Measurements from ENCODE around the gene ADGRF1.

ADGRF1 gene

DNA sequence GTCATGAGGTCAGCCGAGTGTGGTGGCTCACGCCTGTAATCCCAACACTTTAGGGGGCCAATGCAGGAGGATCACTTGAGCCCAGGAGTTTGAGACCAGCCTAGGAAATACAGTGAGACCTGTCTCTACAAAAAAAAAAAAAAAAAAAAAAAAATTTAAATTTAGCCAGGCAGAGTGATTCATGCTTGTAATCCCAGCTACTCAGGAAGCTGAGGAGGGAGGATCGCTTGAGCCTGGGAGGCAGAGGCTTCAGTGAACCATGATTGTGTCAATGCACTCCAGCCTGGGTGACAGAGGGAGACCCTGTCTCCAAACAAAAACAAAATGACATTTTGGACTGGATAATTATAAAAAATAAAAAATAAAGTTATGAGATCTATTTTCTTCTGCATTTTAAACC is 56.2 kb downstream of the ADGRF1 start:
- DNase-seq (ENCODE audit: extremely low read depth in 1 of 2, low read depth in 1 of 2), result no peak

DNA sequence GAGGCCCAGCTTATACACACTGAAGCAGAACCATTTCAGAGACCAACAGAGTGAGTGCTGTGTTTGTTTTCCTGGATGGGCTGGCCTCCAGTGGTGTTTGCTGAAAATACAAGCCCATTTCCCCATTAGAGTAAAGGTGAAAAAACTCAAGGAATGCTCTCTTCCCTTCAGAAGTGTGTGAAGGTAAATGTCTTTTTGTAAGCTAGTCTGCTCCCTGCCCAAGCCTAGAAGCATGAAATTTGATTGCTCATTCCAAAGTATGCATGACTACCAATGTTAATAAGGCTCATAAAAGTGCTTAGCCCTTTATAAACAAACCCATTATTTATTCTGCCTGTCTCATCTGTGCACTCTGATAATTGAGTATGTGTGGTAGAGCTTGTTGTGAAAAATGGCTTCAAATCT is 59.1 kb downstream of the ADGRF1 start:
- DNase-seq (ENCODE audit: extremely low read depth in 1 of 2, low read depth in 1 of 2), result no peak

DNA sequence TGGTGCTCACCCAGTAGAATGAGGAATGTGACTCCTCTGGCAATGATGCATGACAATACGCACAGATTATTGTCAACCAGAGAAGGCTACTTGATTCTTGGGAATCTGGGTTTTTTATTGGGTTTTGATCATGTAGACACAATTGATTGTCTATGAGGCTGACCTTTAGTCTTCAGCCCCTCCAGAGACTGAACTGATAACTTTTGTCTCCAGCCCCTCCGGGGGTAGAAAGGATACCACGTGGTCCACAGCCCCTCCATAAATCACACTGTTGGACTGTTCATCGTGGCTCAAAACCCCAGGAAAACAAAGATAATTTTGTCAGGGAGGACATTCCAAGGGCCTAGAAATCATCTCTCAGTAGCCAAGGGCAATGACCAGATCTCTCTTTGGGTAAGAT is 62.9 kb downstream of the ADGRF1 start:
- no peak for DNase-seq (ENCODE audit: extremely low read depth in 1 of 2, low read depth in 1 of 2)

DNA sequence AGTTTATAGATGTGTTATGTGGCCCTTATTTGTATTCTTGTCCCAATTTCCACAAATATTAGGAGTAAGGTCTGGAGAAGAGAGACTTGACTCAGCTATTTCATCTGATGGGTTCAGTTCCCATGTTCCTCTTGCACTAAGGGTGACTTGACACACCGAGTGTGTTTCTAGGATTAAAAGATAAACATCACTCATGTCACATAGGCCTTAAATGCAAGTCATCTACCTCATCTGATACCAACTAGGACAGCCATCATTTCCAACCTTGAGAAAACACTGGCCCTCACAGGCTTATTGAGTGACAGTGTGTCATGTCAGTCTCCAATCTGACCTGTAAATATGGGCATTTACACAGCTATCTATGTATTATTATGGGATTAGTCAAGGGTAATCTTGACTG is 67.3 kb downstream of the ADGRF1 start:
- DNase-seq (ENCODE audit: extremely low read depth in 1 of 2, low read depth in 1 of 2), result no peak

DNA sequence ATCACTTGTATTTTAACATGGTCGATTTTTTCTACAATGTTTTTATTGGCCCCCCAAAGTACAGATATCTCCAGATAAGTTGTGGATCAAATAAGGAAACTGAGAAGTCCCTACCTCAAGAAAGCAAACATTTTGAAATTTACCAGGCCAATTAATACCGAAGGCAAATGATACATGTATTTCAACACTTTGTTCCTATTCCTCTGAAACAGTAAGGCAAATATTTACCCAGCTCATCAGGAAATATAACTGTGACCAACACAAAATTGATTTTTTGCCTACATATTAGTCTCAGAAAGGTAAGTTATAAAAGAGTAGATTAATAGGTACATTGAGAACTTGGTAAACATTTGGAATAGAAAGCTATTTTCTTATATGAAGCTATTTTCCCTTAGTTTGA is 69.1 kb downstream of the ADGRF1 start:
- DNase-seq (ENCODE audit: extremely low read depth in 1 of 2, low read depth in 1 of 2), result no peak

DNA sequence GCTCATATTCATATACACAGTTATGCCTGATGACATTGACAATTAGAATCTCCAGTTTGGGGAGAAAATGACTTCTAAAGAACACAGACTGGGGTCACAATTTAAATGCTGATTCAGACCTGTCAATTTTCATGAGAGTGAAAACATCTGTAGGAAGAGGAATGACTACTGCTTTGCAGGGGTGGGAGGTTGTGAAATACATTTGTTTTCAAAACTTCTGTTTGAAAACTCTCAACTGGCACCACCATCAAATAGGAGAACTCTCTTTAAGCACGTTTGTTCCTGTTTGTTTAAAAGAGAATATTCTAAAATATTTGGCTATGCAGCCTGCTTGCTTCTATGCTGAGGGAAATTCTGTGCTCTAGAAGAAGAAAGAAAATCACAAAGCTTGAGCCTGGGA is 69.6 kb downstream of the ADGRF1 start:
- no peak for DNase-seq (ENCODE audit: extremely low read depth in 1 of 2, low read depth in 1 of 2)

DNA sequence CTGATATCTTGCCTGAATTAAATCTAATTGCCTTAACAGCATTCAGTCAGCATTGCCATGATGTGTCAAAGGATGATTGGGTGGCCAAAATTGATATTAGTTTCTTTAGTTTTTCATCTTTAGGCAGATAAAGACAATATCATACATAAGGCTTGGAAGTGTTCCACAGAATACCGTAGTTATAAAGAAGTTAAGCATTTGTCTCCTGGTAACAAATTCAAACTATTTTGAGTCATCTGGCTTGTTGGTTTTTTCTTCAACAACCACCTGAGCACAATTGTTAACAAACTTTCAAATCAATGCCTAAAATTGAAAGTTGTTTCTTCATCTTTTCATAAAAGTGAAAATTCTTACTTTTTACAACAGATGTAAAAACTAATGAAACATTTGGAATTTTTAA is 72.9 kb downstream of the ADGRF1 start:
- no peak for DNase-seq (ENCODE audit: extremely low read depth in 1 of 2, low read depth in 1 of 2)

DNA sequence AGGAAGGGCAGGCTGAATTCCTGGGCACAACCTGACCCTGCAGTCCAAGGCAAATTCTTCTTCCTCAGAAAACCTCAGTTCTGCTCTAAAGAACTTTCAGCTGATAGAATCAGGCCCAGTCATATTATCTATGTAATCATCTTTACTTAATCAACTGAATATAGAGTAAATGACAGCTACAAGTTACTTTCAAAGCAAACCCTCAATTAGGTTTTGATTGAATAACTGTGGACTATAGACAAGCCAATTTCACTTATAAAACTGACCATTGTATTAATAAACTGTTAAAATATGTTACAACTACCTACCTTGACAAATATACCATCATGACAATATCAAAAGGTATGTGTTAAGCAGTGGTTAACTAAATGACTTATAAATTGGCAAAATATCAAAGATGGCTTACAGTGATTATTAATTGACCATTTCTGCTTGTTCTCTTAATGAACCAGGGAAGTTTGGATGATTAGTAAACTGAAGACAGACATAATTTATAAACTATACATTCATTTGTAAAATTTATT is 74.2 kb downstream of the ADGRF1 start:
- no peak for DNase-seq (ENCODE audit: extremely low read depth in 1 of 2, low read depth in 1 of 2)

DNA sequence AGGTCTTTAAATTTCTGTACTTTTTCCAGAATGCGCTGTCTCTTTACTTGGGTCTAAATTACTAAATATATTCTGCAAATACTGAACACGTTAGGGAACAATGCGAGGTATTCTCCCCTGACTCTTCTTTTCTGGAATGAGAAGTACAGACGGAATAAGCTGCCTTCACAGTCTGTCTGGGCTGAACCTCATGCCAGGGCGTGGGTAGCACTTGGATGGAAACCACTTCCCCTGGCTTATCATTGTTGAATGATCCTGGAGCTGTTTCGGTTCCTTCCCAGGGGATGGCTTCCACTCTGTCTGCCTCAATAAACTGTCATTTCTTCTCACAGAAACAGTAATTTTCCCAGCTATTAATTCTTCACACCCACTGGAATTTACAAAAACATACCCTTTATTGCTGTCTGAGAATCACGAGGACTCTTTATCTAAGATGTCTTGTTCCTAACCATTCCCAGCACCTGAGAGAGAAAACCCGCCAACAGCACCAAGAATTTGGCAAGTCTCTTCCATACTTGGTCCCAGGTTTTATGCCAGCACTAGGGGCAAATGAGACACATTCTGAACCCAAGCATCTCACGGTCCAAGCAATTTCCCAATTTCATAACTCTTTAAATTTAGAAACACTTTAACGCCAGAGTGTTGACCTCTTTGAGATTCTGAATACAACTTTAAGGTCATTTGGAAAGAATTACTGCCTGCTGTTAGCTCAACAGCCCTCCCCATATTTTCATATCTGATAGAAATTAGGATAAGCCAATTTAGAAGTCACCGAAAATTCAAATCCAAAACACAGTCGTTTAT is 77.2 kb downstream of the ADGRF1 start:
- no peak for DNase-seq (ENCODE audit: extremely low read depth in 1 of 2, low read depth in 1 of 2)

DNA sequence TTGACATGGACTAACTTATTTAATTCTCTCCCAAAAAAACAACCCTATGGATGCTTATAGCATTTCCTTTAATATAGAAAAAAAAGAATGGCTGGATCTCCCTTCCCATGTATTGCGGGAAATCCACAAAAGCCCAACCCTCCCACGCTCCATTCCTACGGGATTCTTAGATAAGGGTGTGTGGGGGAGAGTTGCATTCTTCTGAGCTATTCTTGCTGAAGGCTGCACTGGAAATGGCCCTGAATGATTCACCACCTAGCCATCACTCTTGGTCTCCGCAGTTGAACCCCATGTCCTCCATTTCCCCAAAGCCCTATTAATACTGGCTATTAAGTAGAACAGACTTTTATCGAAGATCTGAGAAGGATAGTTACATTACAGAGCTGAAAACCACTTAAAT is 78.5 kb downstream of the ADGRF1 start:
- DNase-seq (ENCODE audit: extremely low read depth in 1 of 2, low read depth in 1 of 2), result no peak

DNA sequence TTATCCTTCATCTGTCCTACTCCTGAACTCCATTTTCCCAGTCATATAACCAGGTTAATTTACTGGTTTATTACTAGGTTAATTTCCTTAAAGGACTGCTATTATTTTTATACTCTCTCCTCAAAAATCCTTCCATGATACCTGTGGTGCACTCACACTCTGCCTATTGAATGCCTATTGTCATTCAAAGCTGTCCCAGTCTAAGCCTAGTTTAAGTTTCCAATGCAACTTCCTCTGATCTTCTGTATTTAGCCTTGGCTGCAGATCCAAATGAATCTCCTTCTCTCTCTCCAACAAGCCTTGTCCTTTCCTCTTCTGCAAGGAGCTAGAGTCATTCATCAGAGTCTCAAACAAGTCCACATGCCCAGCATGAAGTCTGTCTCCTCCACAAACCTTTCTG is 79.1 kb downstream of the ADGRF1 start:
- DNase-seq (ENCODE audit: extremely low read depth in 1 of 2, low read depth in 1 of 2), result no peak

DNA sequence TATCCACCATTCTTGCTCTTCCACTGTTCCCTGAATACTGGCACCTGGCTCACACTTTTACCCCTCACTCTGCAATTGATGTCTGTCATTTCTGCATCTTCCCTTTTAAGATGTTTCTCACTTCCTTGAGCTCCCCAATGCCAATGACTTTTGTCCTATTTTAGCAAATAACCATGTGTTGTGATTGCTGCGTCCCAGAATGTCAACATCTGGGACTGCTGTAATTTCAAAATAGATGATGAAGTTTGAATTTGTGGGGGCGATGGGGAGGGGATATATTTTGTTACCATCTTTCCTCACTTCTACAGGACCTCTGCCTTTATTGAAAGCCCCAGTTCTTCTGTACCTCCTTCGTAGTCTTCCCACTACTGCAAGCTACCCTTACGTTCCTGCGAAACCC is 80.4 kb downstream of the ADGRF1 start:
- DNase-seq (ENCODE audit: extremely low read depth in 1 of 2, low read depth in 1 of 2), result no peak

DNA sequence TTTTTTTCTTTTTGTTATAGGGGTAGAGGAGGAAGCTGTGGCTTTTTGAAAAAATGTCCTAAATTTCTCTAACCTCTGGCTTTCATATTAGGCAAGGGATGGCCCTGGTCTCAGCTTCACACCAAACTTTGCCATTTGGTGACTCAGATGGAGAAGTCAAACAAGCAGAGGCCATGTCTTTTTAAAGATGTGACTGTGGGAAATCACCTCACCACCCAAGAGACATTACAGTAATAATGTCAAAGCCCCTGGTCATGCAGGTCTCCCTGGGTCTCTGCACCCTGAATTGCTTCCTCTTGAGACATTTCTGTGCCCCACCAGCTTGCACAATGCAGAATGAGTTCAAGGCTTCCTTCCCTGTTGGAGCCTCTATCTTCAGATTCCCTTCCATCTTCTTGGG is 80.9 kb downstream of the ADGRF1 start:
- no peak for DNase-seq (ENCODE audit: extremely low read depth in 1 of 2, low read depth in 1 of 2)

DNA sequence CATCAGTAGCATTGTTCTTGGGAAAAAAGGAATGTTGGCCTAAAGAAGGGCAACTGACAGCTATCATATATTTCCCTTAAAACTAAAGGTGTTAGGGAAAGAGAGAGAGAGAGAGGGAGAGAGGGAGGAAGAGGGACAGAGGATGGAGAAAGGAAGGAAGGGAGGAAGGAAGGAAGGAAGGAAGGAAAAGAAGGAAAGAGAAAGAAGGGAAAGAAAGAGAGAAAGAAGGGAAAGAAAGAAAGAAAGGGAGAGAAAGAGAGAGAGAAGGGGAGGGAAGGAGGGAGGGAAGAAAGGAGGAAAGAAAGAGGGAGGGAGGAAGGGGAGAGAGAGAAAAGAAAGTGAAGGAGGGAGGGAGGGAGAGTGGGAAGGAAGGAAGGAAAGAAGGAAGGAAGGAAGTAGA is 82.7 kb downstream of the ADGRF1 start:
- DNase-seq (ENCODE audit: extremely low read depth in 1 of 2, low read depth in 1 of 2), result no peak

DNA sequence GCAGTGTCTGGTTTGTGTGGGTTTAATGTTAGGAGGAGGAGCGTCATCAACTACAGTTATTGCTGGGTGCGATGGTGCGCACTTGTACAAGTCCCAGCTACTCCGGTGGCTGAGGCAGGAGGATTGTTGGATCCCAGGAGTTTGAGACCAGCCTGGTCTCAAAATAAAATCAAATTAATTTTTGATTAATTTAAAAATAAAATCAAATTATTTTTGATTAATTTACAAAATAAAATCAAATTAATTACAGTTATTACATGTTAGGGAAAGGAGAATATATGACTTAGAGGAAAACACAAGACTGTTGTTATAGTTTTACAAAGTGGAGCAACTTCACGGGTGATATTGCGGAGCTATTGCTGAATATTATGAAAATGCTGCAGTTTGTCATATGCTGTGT is 85.7 kb downstream of the ADGRF1 start:
- no peak for DNase-seq (ENCODE audit: extremely low read depth in 1 of 2, low read depth in 1 of 2)

DNA sequence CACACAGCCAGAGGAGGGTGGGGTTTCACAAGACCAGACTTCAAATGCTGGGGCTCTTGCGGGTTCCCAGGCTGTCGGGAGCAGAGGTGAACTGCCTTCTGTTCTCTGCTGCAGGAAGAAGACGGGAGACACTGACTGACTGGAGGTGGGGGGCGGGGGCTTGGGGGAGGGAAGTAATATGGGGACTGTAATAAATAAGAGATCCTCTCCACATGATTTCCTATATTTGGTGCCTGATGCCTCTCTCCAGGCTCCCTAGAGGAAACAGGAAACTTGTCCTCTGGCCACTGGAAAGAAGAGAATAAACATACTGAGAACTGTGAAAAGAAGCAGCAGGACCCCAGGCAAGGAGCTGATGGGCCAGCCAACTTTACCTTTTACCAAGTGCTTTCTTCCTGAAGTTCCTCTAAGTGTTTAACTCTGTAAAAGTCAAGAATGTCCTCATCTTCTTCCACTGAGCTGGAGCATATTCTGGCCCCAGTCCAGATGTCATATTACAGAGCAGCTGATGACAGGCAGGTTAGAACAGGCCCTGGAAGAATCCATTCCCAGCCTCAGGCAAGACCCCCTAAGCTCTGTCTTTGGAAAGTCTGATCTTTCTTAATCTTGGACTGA is 87.2 kb downstream of the ADGRF1 start:
- no peak for DNase-seq (ENCODE audit: extremely low read depth in 1 of 2, low read depth in 1 of 2)

DNA sequence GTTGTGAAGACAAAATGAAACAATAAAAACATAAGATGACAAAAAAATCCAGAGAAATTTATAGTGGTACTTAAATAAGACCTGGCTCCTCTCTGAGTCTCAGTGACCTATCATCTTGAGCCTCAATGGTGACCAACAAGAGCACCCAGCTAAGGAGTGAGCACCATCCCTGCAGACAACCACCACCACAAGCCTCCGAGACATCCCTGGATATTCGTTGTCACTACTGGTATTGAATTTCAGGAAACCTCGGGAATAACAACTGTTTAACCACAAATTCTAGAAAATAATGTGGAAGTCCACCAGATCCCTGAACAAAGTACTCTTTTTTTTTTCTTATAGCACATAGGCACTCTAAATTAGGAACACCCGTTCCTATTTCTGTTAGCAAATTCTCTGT is 88.2 kb downstream of the ADGRF1 start:
- DNase-seq (ENCODE audit: extremely low read depth in 1 of 2, low read depth in 1 of 2), result no peak

DNA sequence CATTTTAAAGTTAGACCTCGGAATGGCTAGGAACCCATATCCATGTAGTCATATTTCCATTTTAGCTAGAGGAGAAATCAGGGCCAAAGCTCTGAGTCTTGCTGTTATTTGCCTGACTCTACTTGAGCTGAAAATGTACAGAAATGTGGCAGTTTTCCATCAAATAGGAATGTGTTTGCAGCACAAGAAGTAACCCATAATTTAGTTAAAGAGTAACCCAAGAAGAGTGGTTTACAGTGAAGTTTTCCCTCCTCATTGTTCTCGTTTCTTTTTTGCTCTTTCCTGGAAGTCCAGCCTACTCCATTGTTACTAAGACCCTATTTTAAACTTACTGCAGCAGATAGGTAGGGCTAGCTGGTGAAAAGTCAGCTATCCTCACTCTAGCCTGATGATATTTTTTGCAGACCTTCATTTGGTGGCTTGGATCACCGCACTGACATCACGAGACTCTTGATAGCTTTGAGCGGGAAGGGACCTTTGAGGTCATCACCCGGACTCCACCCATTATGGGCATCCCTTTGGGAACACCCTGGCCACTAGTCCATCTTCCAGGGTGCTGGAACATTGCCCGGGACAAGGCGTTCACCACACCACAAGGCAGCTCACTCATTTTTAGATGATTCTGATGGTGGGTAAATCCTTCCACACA is 92.4 kb downstream of the ADGRF1 start:
- no peak for DNase-seq (ENCODE audit: extremely low read depth in 1 of 2, low read depth in 1 of 2)

DNA sequence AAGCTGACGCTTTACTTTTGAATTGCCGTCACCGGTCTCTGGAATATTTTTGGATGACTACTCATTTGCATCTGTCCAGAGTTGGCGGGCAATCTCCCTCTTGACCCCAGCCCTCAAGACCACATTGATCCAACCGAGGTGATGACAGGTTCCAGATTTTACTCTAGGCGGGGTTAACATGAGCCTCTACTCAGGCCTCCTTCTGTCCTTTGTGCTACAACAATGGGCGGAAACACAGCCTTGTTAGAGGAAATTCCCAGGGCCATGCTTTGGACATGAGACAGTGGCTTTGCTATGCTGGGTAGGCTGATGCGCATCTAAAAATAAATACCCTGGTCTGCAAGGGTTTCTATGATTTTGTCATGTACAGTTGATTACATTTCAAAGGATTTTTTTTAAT is 93.4 kb downstream of the ADGRF1 start:
- no peak for DNase-seq (ENCODE audit: extremely low read depth in 1 of 2, low read depth in 1 of 2)

Measured in activated CD8-positive, alpha-beta memory T cell treated with anti-CD3 and anti-CD28 coated beads for 1 hour (primary cell).